Activated CD8-positive, alpha-beta memory T cell treated with anti-CD3 and anti-CD28 coated beads, Interleukin-2, amount 50 U/mL, for 4 hours (primary cell): Measurements from ENCODE around the gene RAB1B.

Experiments used
- DNase-seq: peaks from one replicate; pipeline ENCODE4 v3.0.0-alpha.2; 2020

RAB1B gene

DNA sequence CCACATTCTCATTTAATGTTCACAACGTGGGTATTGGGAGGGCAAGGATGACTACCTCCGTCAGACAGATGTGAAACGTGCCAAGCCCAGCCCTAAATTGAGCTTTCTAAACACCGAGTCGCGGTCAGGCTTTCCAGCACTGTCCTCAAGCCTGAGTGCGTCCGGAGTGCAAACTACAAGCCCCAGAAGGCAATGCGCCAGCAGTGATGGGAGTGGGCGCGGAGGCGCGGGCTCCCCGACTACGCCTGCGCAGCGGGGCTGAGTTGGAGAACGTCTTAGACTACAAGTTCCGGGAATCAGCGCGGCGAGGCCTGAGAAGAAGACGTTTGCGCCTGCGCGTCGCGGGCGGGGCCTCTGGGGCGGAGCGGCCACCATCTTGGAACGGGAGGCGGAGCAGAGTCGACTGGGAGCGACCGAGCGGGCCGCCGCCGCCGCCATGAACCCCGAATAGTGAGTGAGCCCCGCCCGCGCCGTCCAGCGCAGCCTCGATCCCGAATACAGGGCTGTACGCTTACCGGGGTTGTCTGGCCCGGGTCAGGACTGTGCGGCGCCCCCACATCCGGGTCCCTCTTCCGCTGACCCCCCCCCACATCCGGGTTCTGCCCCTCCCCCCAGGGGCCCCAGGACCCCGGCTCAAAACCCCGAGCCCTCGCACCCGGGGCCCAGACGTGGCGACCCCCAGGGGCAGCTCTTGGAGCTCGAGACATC is at the start of gene RAB1B:
Gene RAB1B (plus strand): TSS at position 396 of the 708 bp plus-strand sequence. CDS start 41 bp downstream, at position 437.
- peak; percentile 100 for DNase-seq

DNA sequence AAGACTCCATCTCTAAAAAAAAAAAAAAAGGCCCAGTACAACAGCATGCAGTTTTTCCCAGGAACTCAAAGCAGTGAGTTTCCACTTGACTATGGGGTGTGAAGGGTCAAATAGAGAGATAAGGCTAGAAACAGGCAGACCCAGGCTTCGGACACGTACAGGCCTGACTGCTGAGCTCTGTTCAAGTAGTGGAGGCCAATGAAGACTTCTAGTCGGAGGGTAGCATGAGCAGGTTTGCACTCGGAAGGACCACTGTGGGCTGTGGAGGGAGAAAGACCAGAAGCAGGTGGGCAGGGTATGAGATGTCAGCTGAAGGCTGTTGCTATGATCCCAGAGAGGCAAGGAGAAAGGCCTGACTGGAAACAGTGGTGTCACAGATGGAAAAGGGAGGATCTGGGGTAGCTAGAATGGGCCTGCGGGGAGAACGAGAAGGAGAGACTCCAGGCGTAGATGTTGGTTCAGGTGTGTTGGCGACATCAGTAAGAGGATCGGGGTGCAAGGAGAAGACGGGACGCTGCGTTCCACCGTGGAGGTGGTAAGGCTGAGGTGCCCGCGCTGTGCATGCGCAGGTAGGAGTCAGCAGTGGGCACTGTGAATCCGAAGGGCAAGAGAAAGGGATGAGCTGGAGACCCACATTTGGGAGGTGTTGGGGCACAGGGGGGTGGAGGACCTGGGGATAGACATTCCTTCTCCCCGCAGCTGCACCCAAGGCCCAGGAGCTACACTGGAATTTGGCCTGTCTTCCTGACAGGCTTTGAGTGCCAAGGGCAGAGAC is 49.4 kb upstream of the RAB1B start:
- DNase-seq, result no peak

DNA sequence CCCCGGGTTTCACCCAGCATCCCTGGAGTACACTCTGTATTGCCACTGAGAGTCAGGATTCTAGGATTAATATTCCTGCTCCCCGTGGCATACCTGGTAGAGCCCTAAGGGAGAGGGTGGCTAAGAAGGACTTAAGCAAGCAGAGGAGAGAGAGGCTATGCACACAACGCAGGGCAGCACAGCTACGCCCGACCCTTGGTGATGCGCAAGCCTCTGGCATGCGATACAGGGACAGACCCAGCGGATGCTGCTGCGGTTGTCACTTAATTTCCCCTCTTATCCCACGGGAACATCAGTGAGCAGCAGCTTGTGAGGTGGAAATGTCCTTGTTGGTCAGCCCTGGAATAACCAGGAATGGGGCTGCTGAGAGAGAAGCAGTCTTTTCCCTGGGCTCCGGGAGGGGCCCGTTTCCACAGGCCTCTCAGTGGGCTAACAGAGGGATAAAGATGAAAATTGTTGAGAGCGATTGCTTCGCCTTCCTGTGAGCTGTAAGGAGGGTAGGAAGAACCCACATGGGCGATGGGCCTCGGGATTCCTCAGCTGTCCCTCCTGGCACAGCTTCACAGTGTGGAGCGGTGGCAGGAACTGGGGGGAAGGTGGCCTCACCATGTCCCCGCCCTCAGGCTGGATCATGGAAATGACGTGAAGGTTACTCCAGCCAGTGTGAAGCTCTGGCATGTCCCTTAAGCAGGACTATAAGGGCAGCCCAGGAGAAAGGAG is 48.4 kb upstream of the RAB1B start:
- DNase-seq, result no peak

DNA sequence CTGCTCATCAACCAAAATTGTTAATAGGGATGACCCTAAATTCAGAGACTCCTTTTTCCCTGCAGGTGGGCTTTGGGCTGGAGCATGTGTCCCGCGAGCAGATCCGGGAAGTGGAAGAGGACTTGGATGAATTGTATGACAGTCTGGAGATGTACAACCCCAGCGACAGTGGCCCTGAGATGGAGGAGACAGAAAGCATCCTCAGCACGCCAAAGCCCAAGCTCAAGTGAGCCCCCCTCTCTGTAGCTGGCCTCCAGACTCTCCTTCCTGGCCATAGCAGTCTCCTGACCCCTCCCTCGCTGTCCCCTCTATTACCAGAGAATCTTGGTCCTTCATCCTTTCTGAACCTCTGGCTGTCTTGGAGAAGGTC is 47.9 kb upstream of the RAB1B start:
- no peak for DNase-seq

- DNase-seq, result no peak
These were observed 47.4 kb upstream of the RAB1B start for GRCh38 chr11:66221012-66221411.

DNA sequence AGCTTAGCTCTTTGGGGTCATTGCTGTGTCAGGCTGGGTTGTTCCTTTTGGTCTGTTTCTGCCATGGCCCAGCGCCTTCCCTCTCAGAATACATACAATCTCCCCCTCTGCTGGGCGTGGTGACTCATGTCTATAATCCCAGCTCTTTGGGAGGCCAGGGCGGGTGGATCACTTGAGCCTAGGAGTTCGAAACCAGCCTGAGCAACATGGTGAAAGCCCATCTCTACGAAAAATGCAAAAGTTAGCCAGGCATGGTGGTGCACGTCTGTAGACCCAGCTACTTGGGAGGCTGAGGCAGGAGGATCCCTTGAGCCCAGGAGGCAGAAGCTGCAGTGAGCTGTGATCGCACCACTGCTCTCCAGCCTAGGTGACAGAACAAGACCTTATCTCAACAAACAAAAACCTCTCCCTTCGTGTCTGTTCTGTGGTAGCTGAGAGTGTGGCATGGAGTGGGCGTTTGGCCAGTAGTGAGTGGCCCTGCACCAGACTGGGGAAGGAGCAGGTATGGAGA is 46.7 kb upstream of the RAB1B start:
- DNase-seq, result no peak

- peak; percentile 92 for DNase-seq
These were observed 45.9 kb upstream of the RAB1B start for GRCh38 chr11:66222358-66223149.

DNA sequence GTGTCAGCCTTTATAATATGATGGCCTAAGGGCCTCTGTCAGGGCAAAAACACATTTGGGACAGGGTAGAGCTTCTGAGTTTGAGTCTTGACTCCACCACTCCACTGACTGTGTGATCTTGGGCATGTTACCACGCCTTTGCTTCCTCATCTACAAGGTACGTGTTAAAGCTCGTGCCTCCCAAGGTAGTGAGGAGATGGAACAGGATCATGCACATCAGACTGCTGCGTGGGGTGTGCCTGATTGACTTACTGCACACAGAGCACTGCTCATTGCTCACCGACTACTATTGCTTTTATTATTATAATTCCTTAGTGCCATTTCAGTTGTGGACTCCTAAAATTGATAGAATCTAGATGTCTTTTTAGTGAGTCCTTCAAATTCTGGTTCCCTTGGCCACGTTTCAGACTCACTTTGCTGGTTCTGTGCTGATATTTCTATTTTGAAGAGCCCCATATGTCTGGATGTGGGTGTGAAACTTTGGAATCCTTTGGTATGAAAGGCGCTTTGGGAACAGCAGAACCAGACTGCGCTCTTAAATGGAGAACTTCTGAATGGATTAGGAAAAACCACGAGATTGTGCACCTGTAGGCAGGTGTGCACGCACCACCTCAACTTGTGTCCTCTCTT is 44.1 kb upstream of the RAB1B start:
- no peak for DNase-seq

- no peak for DNase-seq
These were observed 43.4 kb upstream of the RAB1B start for GRCh38 chr11:66225066-66225465.

DNA sequence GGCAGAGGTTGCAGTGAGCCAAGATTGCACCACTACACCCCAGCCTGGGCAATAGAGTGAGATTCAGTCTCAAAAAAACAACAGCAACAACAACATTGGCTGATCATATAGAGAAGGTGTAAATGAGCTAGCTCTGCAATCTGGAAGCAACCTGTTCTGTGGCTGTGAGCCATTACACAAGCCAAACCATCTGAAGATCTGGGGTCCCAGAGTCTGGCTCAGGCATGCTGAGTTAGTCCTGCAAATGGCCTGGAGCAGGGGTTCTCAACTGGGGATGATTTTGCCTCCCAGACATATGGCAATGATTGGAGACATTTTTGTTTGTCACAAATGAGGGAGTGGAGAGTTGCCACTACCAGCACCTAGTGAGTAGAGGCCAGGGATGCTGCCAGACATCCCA is 42.3 kb upstream of the RAB1B start:
- DNase-seq, result no peak

- DNase-seq, result no peak
These were observed 40.7 kb upstream of the RAB1B start for GRCh38 chr11:66227700-66228099.

- DNase-seq, result no peak
These were observed 39.9 kb upstream of the RAB1B start for GRCh38 chr11:66228521-66228920.

GRCh38 chr11:66230156-66230555 is 38.3 kb upstream of the RAB1B start:
- DNase-seq, result no peak

- DNase-seq, result no peak
These were observed 37.5 kb upstream of the RAB1B start for GRCh38 chr11:66230978-66231377.

DNA sequence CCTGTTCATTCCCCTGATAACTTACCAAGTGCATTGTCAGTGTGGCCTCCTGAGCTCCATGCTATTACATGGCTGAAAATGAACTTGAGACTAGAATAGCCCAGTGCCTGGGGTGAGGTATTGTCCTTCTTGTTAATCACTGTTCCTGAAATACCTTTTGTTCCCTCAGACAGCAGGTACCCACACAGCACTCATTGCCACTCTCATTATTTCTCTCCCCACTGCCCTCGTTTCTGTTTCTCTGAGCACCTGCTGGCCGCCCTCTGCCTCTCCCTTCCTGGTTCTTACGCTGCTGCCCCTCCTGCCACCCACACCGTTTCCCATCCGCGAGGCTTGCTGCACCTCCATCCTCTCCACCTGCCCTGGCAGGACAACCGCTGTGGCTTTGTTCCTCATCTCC is 36.9 kb upstream of the RAB1B start:
- no peak for DNase-seq

DNA sequence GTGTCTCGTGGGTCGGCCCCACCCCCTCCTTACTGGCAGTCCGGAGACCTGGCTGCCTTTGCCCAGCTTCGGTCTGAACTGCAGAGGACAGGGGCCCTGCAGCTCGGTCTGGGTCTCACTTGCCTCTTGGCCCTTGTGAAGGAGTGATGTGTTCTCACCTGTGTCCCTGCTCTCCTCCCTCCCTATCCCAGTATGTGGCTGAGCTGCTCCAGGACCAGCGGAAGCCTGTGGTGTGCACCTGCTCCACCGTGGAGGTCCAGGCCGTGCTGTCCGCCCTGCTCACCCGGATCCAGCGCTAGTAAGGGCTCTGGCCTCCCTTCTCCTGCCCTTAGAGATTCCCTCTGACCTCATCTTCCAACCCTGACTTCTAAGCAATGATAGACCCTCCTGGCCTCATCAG is 35.7 kb upstream of the RAB1B start:
- DNase-seq, result no peak

- DNase-seq, result no peak
These were observed 35.1 kb upstream of the RAB1B start for GRCh38 chr11:66233301-66233700.

DNA sequence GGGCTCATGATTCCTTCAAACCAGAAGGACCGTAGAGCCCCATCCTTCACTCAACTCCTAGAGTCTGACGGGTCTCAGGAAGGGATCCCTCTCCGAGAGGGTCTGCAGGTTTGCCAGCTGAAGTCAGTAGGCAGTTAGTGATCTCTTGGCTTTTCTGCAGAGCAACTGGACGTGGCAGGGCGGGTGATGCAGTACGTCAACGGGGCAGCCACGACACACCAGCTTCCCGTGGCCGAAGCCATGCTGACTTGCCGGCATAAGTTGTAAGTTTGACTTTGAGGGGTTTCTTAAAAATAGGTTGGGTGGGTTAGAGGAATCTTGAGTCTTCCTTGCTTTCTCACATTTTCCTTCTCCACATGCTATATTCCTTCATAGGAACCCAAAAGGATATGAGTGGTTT is 33.3 kb upstream of the RAB1B start:
- no peak for DNase-seq

DNA sequence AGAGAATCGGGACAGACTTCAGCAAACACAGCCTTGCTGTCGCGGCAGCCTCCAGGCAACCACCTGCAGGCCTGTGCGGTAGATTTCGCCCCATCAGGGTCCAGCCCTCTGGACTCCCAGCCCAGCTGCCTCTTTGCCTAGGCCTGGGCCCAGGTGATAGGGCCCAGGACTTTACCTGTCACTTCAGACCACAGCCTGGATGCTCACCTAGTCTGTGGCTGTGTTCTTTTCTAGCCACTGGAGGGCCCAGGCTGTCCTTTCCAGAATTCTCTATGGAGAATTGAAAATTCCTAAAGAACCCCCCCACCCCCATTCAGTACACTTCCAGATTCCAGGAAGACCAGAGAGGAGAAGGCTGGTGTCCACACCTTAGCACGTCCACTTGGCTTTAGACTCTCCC is 30.6 kb upstream of the RAB1B start:
- no peak for DNase-seq

- DNase-seq, result no peak
These were observed 29.5 kb upstream of the RAB1B start for GRCh38 chr11:66238786-66239413.

DNA sequence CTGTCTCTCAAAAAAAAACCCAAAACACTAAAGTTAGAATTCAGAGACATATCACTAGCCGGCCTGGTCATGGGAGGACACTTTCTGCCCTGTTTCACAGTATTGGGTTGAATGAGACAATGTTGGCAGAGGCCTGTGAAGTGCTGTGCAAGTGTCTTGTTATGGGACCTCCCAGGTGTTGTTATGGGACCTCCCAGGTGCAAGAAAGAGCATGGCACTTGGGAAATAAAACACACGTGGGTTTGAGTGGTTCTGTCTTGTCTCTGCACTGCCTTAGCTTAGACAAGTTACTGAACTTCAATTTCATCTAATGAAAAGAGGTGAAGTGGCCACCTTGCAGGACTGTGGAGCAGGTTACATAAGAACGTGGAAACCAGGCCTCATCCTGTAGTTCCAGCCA is 28.9 kb upstream of the RAB1B start:
- no peak for DNase-seq
